ENCODE data around the gene R3HDM2. TPM values are rescaled to one million over a fixed set of nuclear protein-coding genes. Genes with fewer than 3 reads are reported as not detected.

Gene R3HDM2
- total RNA-seq, 1 experiment from 2014 or later, result 34.7 TPM

GRCh38 chr12:57434517-57435223 is 3.8 kb upstream of the R3HDM2 start, which contains the start of gene INHBC (continued):
- TF ChIP-seq AR (CRISPR knock-in tag; IDR thresholded peaks at IDR 0.05) (no peak), JAZF1 (CRISPR knock-in tag; IDR thresholded peaks at IDR 0.05) (no peak), GTF2I (CRISPR knock-in tag; conservative IDR thresholded peaks at IDR 0.05) (no peak), E2F1 (CRISPR knock-in tag; IDR thresholded peaks at IDR 0.05) (no peak), GABPB1 (CRISPR knock-in tag; IDR thresholded peaks at IDR 0.05) (no peak)

GRCh38 chr12:57433370-57433769 is 2.5 kb upstream of the R3HDM2 start:
- Mint-ChIP-seq H3K27me3 (ENCODE audit: low read depth) (no peaks in the 10 kb centered on the region; the same call in 1 of the 2 replicates), H3K9me3 (no peaks in the 10 kb centered on the region), H3K36me3 (no peaks in the 10 kb centered on the region), H3K4me1 (peaks cover 20% of the 10 kb centered on the region), H3K27ac (no peak overlapping the region), H3K4me3 (no peak overlapping the region)
- TF ChIP-seq CDX4 (CRISPR knock-in tag; IDR thresholded peaks at IDR 0.05; ENCODE audit: borderline replicate concordance) (no peak), FOXP1 (CRISPR knock-in tag; IDR thresholded peaks at IDR 0.05; ENCODE audit: borderline replicate concordance) (no peak), PREB (CRISPR knock-in tag; IDR thresholded peaks at IDR 0.05; ENCODE audit: borderline replicate concordance) (no peak), ZSCAN18 (CRISPR knock-in tag; IDR thresholded peaks at IDR 0.05) (no peak), PRDM15 (CRISPR knock-in tag; IDR thresholded peaks at IDR 0.05) (no peak), IRF1 (CRISPR knock-in tag; IDR thresholded peaks at IDR 0.05) (no peak)
- no peak for ATAC-seq
- POLR2A ChIA-PET, result no interaction called here
- DNase-seq (ENCODE audit: low spot score), result no peak
- CTCF ChIA-PET, result interaction anchor here (4.1 kb wide), 1 partner anchor 22 kb away, joined by 18 read pairs; the partner anchor contains the start of gene INHBE

Data from WTC11 (cell line).